TTC549 (cell line): ENCODE results near the gene DNAJC7.
"Not testable (repeated sequence)": the region's sequence is repeated elsewhere in the genome, so short reads cannot be mapped to it uniquely, and the experiment has no call there.

Source experiments
- FAIRE-seq: peaks from 2 replicates; lab custom pipeline; 2012; peaks lifted over from hg19 to GRCh38; lab: Jason Lieb, UNC

Gene DNAJC7

DNA sequence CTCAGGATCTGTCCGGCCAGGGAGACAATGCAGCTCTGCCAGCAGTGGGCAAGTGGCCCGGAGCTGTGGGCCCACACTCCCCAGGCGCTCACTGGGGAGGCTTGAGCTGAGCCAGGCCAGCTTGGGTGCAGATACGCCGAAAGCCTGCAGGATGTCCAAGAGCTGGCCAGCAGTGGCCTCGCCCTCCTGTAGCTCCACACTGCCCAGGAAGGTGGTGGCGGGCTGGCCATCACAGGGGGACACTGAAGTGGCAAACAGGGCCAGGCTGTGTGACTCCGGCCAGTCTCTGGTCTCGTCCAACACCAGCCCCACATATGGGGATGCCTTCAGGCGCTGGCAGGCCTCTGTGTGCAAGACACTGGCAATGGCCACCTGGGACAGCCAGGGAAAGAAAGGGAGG is 23.6 kb upstream of the DNAJC7 start:
- no peak for FAIRE-seq

DNA sequence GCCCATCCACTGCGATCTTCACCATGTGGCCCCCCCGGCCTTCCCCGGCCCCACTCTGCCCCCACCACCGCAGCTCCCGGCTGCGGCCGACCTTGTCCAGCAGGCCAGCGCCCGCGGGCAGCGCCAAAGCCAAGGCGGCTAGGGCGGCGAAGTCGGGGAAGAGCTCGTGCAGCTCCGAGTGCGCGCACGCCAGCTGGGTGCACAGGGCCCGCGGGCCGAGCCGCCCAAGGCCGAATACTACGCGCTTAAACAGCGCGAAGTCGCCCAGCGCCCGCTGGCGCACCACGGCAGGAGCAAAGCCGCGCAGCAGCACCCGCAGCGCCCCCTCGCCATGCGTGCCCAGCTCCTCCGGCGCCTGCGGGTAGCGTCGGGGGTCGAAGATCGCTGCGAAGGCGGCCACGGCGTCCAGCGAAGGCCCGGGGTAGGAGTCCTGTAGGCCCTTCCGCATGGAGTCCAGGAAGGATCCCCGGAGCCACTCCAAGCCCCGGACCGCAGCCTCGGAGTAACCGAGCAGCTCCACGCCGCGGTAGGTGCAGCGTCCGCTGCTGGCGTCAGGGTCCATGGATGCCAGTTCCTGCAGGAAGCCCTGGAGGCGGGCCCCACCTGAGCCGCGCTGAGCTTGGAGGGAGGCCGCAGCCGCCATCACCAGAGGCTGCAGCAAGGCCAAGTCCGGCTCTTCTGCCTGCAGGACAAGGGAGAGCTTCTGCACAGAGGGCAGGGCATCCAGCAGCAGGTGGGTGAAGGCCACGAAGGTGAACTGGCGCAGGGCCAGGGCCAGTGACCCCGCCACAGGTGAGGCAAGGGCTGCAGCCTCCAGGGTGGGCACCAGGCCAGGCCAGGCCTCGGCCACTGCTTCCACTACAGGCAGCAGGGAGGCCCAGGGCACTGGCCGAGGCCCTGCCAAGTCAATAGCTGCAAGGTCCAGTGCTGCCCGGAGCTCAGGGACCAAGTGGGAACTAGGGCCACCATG is 22.8 kb upstream of the DNAJC7 start:
- FAIRE-seq: no peak

- no peak for FAIRE-seq
These were observed 21.2 kb upstream of the DNAJC7 start for GRCh38 chr17:42038221-42038973.

DNA sequence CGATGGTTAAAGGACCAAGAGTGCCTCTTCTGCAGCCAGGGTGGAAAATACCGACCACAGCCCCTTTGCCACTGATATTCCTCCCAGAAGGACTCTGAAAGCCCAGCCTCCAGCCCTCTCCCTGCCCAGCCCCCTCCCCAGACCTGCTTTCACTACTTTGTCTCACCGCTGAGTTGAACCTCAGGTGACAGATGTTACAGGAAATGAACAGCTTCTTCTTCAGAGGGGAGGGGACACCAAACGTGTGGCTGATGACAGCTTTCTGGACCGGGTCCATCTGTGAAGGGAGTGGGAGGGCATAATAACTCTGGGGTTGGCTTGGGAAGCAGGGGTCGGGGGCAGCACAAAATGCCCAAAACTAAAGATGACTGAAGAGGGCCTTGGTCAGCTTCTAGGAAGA is 16.8 kb upstream of the DNAJC7 start:
- no peak for FAIRE-seq

GRCh38 chr17:42031584-42031983 is 14.3 kb upstream of the DNAJC7 start:
- FAIRE-seq: no peak

- FAIRE-seq: no peak
These were observed 11.5 kb upstream of the DNAJC7 start for GRCh38 chr17:42028791-42029127.

- no peak for FAIRE-seq
These were observed 10.9 kb upstream of the DNAJC7 start for GRCh38 chr17:42027961-42028790.

DNA sequence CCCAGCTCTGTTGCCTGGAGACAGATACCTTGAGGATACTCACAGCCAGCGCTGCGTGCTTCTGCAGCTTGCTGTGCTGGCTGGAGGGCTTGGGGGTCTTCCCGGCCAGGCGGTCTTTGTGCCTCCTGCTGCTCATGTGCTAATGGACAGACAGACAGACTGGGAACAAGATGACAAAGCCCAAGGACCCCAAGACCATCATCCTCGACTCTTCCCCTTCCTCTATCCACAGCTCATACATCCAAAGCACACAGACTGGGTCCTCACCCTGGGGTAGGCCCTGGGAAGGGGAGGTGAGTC is 10.3 kb upstream of the DNAJC7 start:
- FAIRE-seq: no peak

DNA sequence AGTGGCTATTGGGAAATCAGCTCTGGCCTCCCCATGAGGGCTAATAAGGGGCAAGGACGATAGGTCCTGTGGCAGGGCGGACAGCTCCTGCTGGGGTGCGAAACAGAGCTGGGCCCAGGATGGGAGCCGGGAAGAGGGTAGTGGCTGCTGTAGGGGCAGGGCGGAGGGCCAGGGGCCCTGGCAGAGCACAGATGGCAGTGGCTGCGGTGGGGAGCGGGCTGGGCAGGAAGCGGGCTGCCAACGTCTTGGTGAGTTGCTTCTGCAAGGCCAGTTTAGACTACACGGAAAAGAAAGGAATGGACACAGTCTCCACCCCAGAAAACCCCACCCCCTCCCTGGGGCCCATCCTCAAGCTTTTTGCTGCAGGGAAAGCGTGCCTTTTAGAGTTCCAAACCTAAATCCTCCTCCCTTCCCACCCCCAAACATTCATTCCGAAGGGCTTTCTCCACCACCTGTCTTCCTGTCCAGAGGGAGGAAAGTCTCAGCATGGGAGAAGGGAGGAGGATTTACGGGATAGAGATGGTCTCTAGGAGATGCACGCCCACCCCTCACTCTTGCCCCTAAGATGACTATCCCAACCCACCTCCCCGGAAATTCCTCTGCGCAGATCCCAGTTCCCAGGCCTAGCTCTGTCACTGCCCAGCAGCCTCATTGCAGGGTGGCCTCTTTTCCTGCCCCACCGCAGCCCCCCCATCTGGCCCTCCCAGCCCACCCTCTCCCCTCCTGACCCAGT is 9.8 kb upstream of the DNAJC7 start:
- no peak for FAIRE-seq

DNA sequence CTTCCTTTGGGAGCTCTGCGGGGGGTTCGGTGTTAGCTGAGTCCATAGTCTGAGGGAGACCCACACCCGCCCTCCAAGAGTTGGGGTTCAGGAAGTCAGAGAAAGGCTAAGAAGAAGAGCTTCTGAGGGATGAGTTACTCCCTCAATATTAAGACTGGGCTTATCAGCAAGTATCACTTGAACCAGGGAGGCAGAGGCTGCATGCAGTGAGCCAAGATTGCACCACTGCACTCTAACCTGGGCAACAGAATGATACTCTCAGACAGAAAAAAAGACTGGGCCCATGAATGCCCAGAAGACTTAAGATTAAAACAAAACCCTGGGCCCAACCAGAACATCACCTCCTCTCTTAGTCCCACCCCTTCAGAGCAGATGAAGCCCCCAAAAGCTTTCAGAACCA is 8.7 kb upstream of the DNAJC7 start:
- no peak for FAIRE-seq

DNA sequence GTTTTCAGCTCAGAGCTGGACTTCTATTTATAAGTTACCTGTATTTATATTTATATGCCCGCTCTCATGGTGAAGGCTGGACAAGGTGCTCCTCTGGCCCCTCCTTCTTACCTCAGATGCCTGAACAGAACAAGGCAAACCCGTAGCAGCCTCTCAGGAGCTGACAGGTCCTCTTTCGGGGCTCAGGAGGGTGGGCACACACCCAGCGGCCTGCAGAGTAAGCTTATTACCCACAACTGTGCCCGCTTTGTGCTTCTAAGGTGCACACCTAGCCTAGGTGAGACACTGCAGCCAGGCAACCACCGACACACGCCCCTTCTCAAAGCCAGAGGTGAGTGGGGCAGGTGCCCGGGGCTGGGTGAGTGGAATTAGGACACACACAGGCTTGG is 7.9 kb upstream of the DNAJC7 start:
- FAIRE-seq: no peak

GRCh38 chr17:42023524-42024349 is 6.5 kb upstream of the DNAJC7 start:
- no peak for FAIRE-seq

GRCh38 chr17:42020845-42021244 is 3.6 kb upstream of the DNAJC7 start:
- FAIRE-seq: not testable (repeated sequence)

- no peak for FAIRE-seq
These were observed 2.5 kb upstream of the DNAJC7 start, which contains the start of gene NKIRAS2 for GRCh38 chr17:42019509-42020404. TSS of gene NKIRAS2 (plus strand) at chr17:42020090. CDS start at chr17:42021578, 1,488 bp downstream.

DNA sequence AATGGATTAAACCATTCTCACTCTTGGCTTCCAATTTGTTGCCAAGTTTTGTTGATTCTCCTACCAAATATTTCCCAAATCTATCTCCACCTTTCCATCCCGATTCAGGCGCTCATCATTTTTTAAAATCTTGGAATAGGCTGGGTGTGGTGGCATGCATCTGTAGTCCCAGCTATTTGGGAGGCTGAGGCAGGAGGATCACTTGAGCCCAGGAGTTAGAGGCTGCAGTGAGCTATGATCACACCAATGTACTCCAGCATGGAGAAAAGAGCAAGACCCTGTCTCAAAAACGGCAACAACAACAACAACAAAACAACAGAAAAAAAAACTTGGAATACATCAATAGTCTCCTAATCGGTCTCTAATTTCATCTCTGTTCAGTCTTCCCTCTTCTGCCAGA is 1.7 kb upstream of the DNAJC7 start:
- no peak for FAIRE-seq

GRCh38 chr17:42018339-42018738 is 1.1 kb upstream of the DNAJC7 start:
- no peak for FAIRE-seq

- FAIRE-seq: no peak
These were observed 594 bp upstream of the DNAJC7 start for GRCh38 chr17:42017866-42018200.

GRCh38 chr17:42016411-42016831 is 818 bp downstream of the DNAJC7 start:
- FAIRE-seq: no peak

DNA sequence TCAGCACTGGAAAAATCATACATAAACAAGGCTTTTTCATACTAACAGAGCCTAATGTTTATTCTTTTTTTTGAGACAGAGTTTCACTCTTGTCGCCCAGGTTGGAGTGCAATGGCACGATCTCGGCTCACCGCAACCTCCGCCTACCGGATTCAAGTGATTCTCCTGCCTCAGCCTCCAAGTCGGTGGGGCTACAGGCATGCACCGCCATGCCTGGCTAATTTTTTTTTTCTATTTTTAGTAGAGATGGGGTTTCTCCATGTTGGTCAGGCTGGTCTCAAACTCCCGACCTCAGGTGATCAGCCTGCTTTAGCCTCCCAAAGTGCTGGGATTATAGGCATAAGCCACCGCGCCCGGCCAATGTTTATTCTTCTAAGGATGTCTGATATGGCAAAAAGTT is 3.5 kb downstream of the DNAJC7 start:
- not testable (repeated sequence) for FAIRE-seq

DNA sequence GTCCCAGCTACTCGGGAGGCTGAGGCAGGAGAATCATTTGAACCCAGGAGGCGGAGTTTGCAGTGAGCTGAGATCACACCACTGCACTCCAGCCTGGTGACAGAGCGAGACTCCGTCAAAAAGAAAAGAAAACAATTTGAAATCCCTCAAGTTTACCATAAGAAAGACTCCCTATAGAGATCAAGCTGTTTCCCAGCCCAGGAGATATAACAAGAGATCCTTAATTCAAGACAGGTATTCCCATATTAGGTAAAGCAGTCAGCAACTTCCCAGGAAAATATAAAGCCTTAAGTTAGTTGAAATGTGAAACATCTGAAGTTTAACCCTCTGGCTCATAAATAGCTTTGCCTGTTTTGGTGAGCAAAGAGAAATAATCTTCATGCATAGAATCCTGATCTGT is 4.9 kb downstream of the DNAJC7 start:
- FAIRE-seq: not testable (repeated sequence)
